H9 (cell line): ENCODE measurements around the gene GPR143. TPM values are rescaled to one million over a fixed set of nuclear protein-coding genes. Genes with fewer than 3 reads are reported as not detected.
A peak's percentile ranks its signal among the peaks of the same experiment; 100 is the strongest.

Source experiments
- DNase-seq: peaks from one replicate; pipeline ENCODE4 v3.0.0-alpha.2; 2017
- H2AFZ ChIP-seq: one replicate; pipeline ENCODE4 v1.6.1; 2013; ENCODE audit warnings: mild to moderate bottlenecking, low read length, control low read depth, moderate library complexity
- H2AK5ac ChIP-seq: 2 replicates; pipeline ENCODE4 v1.6.1; 2013; ENCODE audit warnings: low read length, control low read depth, mixed read lengths; ENCODE audit not compliant: insufficient read length
- H2BK120ac ChIP-seq: one replicate; pipeline ENCODE4 v1.6.1; 2013; ENCODE audit warnings: low read depth, mild to moderate bottlenecking, low read length, control low read depth, inconsistent platforms; ENCODE audit not compliant: poor library complexity, severe bottlenecking
- H2BK12ac ChIP-seq: 2 replicates; pipeline ENCODE4 v1.6.1; 2013; ENCODE audit warnings: low read length, control low read depth, mixed read lengths, low read depth; ENCODE audit not compliant: insufficient read length
- H2BK15ac ChIP-seq: 2 replicates; pipeline ENCODE4 v1.6.1; 2013; ENCODE audit warnings: low read depth, low read length, control low read depth
- H2BK20ac ChIP-seq: one replicate; pipeline ENCODE4 v1.6.1; 2013; ENCODE audit warnings: low read depth, mild to moderate bottlenecking, low read length, control low read depth, inconsistent platforms; ENCODE audit not compliant: poor library complexity, severe bottlenecking
- H2BK5ac ChIP-seq: 2 replicates; pipeline ENCODE4 v1.6.1; 2013; ENCODE audit warnings: low read length, control low read depth, mixed read lengths; ENCODE audit not compliant: insufficient read length
- H3K14ac ChIP-seq: 2 replicates; pipeline ENCODE4 v1.6.1; 2013; ENCODE audit warnings: low read length, control low read depth; ENCODE audit not compliant: insufficient read depth
- H3K18ac ChIP-seq: 2 replicates; pipeline ENCODE4 v1.6.1; 2013; ENCODE audit warnings: low read depth, mild to moderate bottlenecking, mixed read lengths, low read length, control low read depth; ENCODE audit not compliant: insufficient read length
- H3K23ac ChIP-seq: 2 replicates; pipeline ENCODE4 v1.6.1; 2013; ENCODE audit warnings: low read length, control low read depth, mixed read lengths, low read depth; ENCODE audit not compliant: insufficient read length
- H3K23me2 ChIP-seq: 2 replicates; pipeline ENCODE4 v1.6.1; 2013; ENCODE audit warnings: low read depth, mild to moderate bottlenecking, mixed read lengths, low read length, control low read depth; ENCODE audit not compliant: insufficient read length, poor library complexity, severe bottlenecking
- H3K27ac ChIP-seq: 2 replicates; pipeline ENCODE4 v1.5.1; 2013; ENCODE audit warnings: low read length, control low read depth, mixed read lengths, low read depth; ENCODE audit not compliant: insufficient read length
- H3K27me3 ChIP-seq: 2 replicates; pipeline ENCODE4 v1.6.1; 2013; ENCODE audit warnings: low read length, control low read depth, inconsistent platforms; ENCODE audit not compliant: insufficient read depth
- H3K4ac ChIP-seq: 2 replicates; pipeline ENCODE4 v1.6.1; 2013; ENCODE audit warnings: low read depth, mild to moderate bottlenecking, control low read depth, inconsistent platforms, low read length, moderate library complexity
- H3K4me1 ChIP-seq: 2 replicates; pipeline ENCODE4 v1.6.1; 2013; ENCODE audit warnings: low read length, control low read depth, inconsistent platforms; ENCODE audit not compliant: insufficient read depth
- H3K4me2 ChIP-seq: 2 replicates; pipeline ENCODE4 v1.6.1; 2013; ENCODE audit warnings: low read length, control low read depth, mixed read lengths; ENCODE audit not compliant: insufficient read length, insufficient read depth
- H3K56ac ChIP-seq: 2 replicates; pipeline ENCODE4 v1.6.1; 2013; ENCODE audit warnings: low read depth, mild to moderate bottlenecking, mixed read lengths, low read length, control low read depth; ENCODE audit not compliant: insufficient read length
- H3K79me1 ChIP-seq: 2 replicates; pipeline ENCODE4 v1.6.1; 2013; ENCODE audit warnings: low read depth, mild to moderate bottlenecking, moderate library complexity, low read length, control low read depth, inconsistent platforms; ENCODE audit not compliant: insufficient read depth, poor library complexity, severe bottlenecking
- H3K79me2 ChIP-seq: 2 replicates; pipeline ENCODE4 v1.6.1; 2013; ENCODE audit warnings: low read length, control low read depth, inconsistent platforms; ENCODE audit not compliant: insufficient read depth
- H3K9ac ChIP-seq: 2 replicates; pipeline ENCODE4 v1.6.1; 2013; ENCODE audit warnings: low read length, control low read depth, mixed read lengths; ENCODE audit not compliant: insufficient read length; ENCODE audit errors: extremely low read depth
- H3K9me3 ChIP-seq: one replicate; pipeline ENCODE4 v1.6.1; 2013; ENCODE audit warnings: low read depth, low read length, inconsistent platforms; ENCODE audit not compliant: control insufficient read depth
- H3T11ph ChIP-seq: one replicate; pipeline ENCODE4 v1.6.1; 2013; ENCODE audit warnings: mild to moderate bottlenecking, low read length, control low read depth, inconsistent platforms
- H4K20me1 ChIP-seq: one replicate; pipeline ENCODE4 v1.6.1; 2013; ENCODE audit not compliant: control insufficient read depth, insufficient read length, insufficient read depth
- H4K5ac ChIP-seq: 2 replicates; pipeline ENCODE4 v1.6.1; 2013; ENCODE audit warnings: low read depth, mild to moderate bottlenecking, mixed read lengths, low read length, control low read depth; ENCODE audit not compliant: insufficient read length
- H4K8ac ChIP-seq: replicated peaks from 2 replicates; pipeline ENCODE4 v1.6.1; 2013; ENCODE audit warnings: low read length, control low read depth, mixed read lengths, low read depth; ENCODE audit not compliant: insufficient read length
- H4K91ac ChIP-seq: 2 replicates; pipeline ENCODE4 v1.6.1; 2013; ENCODE audit warnings: low read depth, mild to moderate bottlenecking, moderate library complexity, mixed read lengths, low read length, control low read depth; ENCODE audit not compliant: insufficient read length
- H3K27ac Mint-ChIP-seq, 3 experiments: 2 replicates in 2 of 3; 3 replicates in 1 of 3; pipeline ENCODE4 v1.8.0; 2020 to 2021; ENCODE audit warnings: mixed read lengths in 3 of 3, mild to moderate bottlenecking in 1 of 3, moderate library complexity in 1 of 3
- H3K27me3 Mint-ChIP-seq: 2 replicates; pipeline ENCODE4 v1.8.0; 2021; ENCODE audit warnings: low read depth, mild to moderate bottlenecking, moderate library complexity, mixed read lengths
- H3K36me3 Mint-ChIP-seq, 3 experiments: 2 replicates in 2 of 3; 3 replicates in 1 of 3; pipeline ENCODE4 v1.8.0; 2020 to 2021; ENCODE audit warnings: low read depth in 3 of 3, mixed read lengths in 3 of 3; ENCODE audit not compliant: insufficient read depth in 1 of 3
- H3K4me1 Mint-ChIP-seq, 2 experiments: 2 replicates each; pipeline ENCODE4 v1.8.0; 2020; ENCODE audit warnings: mixed read lengths in 2 of 2
- H3K4me3 Mint-ChIP-seq, 2 experiments: 2 replicates in 1 of 2; 3 replicates in 1 of 2; pipeline ENCODE4 v1.8.0; 2020 to 2021; ENCODE audit warnings: mild to moderate bottlenecking in 2 of 2, mixed read lengths in 2 of 2, moderate library complexity in 1 of 2
- H3K9me3 Mint-ChIP-seq, 2 experiments: 2 replicates in 1 of 2; 3 replicates in 1 of 2; pipeline ENCODE4 v1.8.0; 2020; ENCODE audit warnings: mild to moderate bottlenecking in 2 of 2, mixed read lengths in 2 of 2, moderate library complexity in 1 of 2
- CTCF ChIP-seq: fragments of 200-600 bp; sonication (generic); conservative IDR thresholded peaks from 3 replicates; pipeline ENCODE4 v1.8.0; 2021; ENCODE audit warnings: antibody characterized with exemption, mild to moderate bottlenecking
- WGBS: extraction: QIAGEN DNeasy Blood & Tissue Kit; methylation state at CpG from one replicate; pipeline ENCODE4 v1.1.7; 2013; ENCODE audit warnings: missing lambda C conversion rate, low lambda C conversion rate, mixed read lengths; ENCODE audit not compliant: insufficient read length; ENCODE audit errors: extremely low coverage; 5-methylcytosine and 5-hydroxymethylcytosine counted together
- total RNA-seq: library from RNA; stranded (reverse); gene quantifications from 2 replicates; pipeline ENCODE4 v1.2.1, GENCODE V29; 2021

Gene GPR143
- total RNA-seq, 1 experiment from 2014 or later, result 7.1 TPM

GRCh38 chrX:9758021-9758638 is 7.5 kb downstream of the GPR143 start:
- Histone ChIP-seq H4K20me1 (no peaks in the 10 kb centered on the region), H2BK15ac (no peak overlapping the region), H3K9ac (no peak overlapping the region), H3K79me1 (no peaks in the 10 kb centered on the region), H2AK5ac (no peak overlapping the region), H3K9me3 (no peaks in the 10 kb centered on the region), H3K4me1 (no peaks in the 10 kb centered on the region), H3K79me2 (peaks cover 3% of the 10 kb centered on the region; the same call in 1 of the 2 replicates), H3K27ac (no peak overlapping the region), H4K5ac (no peak overlapping the region), H3K23ac (no peak overlapping the region), H2BK12ac (no peak overlapping the region), H2AFZ (no peak overlapping the region), H2BK5ac (no peak overlapping the region), H3K23me2 (no peaks in the 10 kb centered on the region), H4K8ac (no peak overlapping the region), H3T11ph (no peak overlapping the region), H2BK120ac (no peak overlapping the region), H3K4ac (no peak overlapping the region), H3K4me2 (no peak overlapping the region), H3K18ac (no peak overlapping the region), H3K27me3 (no peaks in the 10 kb centered on the region), H4K91ac (no peak overlapping the region), H3K56ac (no peak overlapping the region), H2BK20ac (no peak overlapping the region), H3K14ac (no peak overlapping the region)
- peaks cover 0 to 4% of the 10 kb centered on the region in 2 experiments; a peak in 2 of 4 replicates for H3K4me1 Mint-ChIP-seq
- H3K9me3 Mint-ChIP-seq, result peaks cover 22 to 52% of the 10 kb centered on the region in 2 experiments
- no peak overlapping the region for H3K4me3 Mint-ChIP-seq
- H3K27ac Mint-ChIP-seq, result peak overlapping the region in 1 of 3 experiments; percentile 70; a peak in 1 of 7 replicates
- peaks cover 4 to 18% (median 4%) of the 10 kb centered on the region in 3 experiments; a peak in 5 of 7 replicates for H3K36me3 Mint-ChIP-seq
- no peak for DNase-seq
- WGBS, result no CpG with 5 or more reads among the region's 4 CpGs
- no peaks in the 10 kb centered on the region; the same call in 1 of the 2 replicates for H3K27me3 Mint-ChIP-seq
- no peak for TF ChIP-seq CTCF
